SK-N-SH treated with all-trans-retinoic acid at 6 μM for 48 hours (cell line): ENCODE results near the gene WFDC11.

ENCODE experiments used
- ARNTL ChIP-seq: fragments of 450-650 bp; formaldehyde crosslinking; IDR thresholded peaks from 2 replicates; pipeline ENCODE4 v1.5.0; 2020; ENCODE audit warnings: low read depth, mild to moderate bottlenecking, moderate library complexity, borderline replicate concordance
- BACH2 ChIP-seq: fragments of 250-450 bp; sonication (Bioruptor Pico); IDR thresholded peaks from 2 replicates; pipeline ENCODE4 v1.9.0; 2021; ENCODE audit warnings: mild to moderate bottlenecking, borderline replicate concordance
- OSR1 ChIP-seq: fragments of 250-450 bp; sonication (Bioruptor Pico); IDR thresholded peaks from 2 replicates; pipeline ENCODE4 v1.8.0; 2022; ENCODE audit warnings: moderate library complexity, mild to moderate bottlenecking, inconsistent platforms
- RARB ChIP-seq: fragments of 250-450 bp; sonication (Bioruptor Pico); IDR thresholded peaks from 2 replicates; pipeline ENCODE4 v1.8.0; 2021; ENCODE audit warnings: mild to moderate bottlenecking, moderate library complexity
- TOX ChIP-seq: fragments of 250-450 bp; sonication (Bioruptor Pico); IDR thresholded peaks from 2 replicates; pipeline ENCODE4 v1.8.0; 2021; ENCODE audit warnings: mild to moderate bottlenecking, moderate library complexity, borderline replicate concordance
- ZFP3 ChIP-seq: fragments of 250-450 bp; sonication (Bioruptor Pico); IDR thresholded peaks from 2 replicates; pipeline ENCODE4 v1.5.0; 2020; ENCODE audit warnings: mild to moderate bottlenecking, moderate library complexity
- ZFP30 ChIP-seq: fragments of 450-650 bp; formaldehyde crosslinking; IDR thresholded peaks from 2 replicates; pipeline ENCODE4 v1.5.0; 2022; ENCODE audit warnings: mild to moderate bottlenecking, moderate library complexity
- ZNF565 ChIP-seq: fragments of 450-650 bp; formaldehyde crosslinking; conservative IDR thresholded peaks from 2 replicates; pipeline ENCODE4 v1.5.0; 2020; ENCODE audit warnings: low read depth, mild to moderate bottlenecking, moderate library complexity
- TF ChIP-seq, protein P1 (sequence below): fragments of 250-450 bp; sonication (Bioruptor Pico); IDR thresholded peaks from 2 replicates; pipeline ENCODE4 v1.8.0; 2020; ENCODE audit warnings: mild to moderate bottlenecking, moderate library complexity, borderline replicate concordance
- TF ChIP-seq, protein P2 (sequence below): fragments of 250-450 bp; sonication (Bioruptor Pico); IDR thresholded peaks from 2 replicates; pipeline ENCODE4 v1.5.1; 2021; ENCODE audit warnings: mild to moderate bottlenecking, moderate library complexity

DNA sequence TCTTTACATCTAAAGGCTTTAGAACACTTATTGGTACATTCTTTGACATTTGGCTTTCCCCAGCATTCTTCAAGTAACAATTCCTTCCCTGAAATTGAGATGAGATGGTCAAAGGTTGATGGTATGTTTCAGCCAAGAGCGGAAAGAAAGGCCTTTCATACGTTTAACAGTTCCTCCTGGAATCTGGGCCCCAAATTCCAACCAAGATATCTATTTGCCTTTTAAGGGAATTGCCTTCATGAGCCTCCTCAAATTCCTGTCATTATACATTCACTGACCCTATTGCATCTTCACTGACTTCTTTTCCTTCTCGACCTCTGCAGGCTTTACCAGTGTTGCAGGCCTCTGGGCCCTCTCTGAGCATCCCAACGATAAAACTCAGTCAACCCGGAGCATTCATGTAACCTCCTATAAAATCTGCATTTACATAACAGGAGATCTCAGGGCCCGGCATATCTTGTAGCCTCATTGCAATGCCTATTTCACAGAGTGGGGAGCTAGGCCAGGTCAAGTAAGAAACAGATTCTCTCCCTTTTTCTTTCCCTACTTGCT, 20.7 kb downstream of the WFDC11 start:
- TF ChIP-seq ZFP3 (CRISPR knock-in tag) (no peak), TOX (CRISPR knock-in tag) (no peak), ARNTL (CRISPR knock-in tag) (no peak), BACH2 (CRISPR knock-in tag) (no peak), OSR1 (no peak), ZFP30 (CRISPR knock-in tag) (no peak), RARB (CRISPR knock-in tag) (no peak), ZNF565 (no peak)
- TF ChIP-seq, protein P1, sequence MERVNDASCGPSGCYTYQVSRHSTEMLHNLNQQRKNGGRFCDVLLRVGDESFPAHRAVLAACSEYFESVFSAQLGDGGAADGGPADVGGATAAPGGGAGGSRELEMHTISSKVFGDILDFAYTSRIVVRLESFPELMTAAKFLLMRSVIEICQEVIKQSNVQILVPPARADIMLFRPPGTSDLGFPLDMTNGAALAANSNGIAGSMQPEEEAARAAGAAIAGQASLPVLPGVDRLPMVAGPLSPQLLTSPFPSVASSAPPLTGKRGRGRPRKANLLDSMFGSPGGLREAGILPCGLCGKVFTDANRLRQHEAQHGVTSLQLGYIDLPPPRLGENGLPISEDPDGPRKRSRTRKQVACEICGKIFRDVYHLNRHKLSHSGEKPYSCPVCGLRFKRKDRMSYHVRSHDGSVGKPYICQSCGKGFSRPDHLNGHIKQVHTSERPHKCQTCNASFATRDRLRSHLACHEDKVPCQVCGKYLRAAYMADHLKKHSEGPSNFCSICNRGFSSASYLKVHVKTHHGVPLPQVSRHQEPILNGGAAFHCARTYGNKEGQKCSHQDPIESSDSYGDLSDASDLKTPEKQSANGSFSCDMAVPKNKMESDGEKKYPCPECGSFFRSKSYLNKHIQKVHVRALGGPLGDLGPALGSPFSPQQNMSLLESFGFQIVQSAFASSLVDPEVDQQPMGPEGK (CRISPR knock-in tag), result no peak
- TF ChIP-seq, protein P2, sequence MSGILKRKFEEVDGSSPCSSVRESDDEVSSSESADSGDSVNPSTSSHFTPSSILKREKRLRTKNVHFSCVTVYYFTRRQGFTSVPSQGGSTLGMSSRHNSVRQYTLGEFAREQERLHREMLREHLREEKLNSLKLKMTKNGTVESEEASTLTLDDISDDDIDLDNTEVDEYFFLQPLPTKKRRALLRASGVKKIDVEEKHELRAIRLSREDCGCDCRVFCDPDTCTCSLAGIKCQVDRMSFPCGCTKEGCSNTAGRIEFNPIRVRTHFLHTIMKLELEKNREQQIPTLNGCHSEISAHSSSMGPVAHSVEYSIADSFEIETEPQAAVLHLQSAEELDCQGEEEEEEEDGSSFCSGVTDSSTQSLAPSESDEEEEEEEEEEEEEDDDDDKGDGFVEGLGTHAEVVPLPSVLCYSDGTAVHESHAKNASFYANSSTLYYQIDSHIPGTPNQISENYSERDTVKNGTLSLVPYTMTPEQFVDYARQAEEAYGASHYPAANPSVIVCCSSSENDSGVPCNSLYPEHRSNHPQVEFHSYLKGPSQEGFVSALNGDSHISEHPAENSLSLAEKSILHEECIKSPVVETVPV (CRISPR knock-in tag), result no peak
